H9 (cell line): ENCODE measurements around the gene LRP2. TPM values are rescaled to one million over a fixed set of nuclear protein-coding genes. Genes with fewer than 3 reads are reported as not detected.

Source experiments
- DNase-seq: peaks from one replicate; pipeline ENCODE4 v3.0.0-alpha.2; 2017
- H2AFZ ChIP-seq: one replicate; pipeline ENCODE4 v1.6.1; 2013; ENCODE audit warnings: mild to moderate bottlenecking, low read length, control low read depth, moderate library complexity
- H2AK5ac ChIP-seq: 2 replicates; pipeline ENCODE4 v1.6.1; 2013; ENCODE audit warnings: low read length, control low read depth, mixed read lengths; ENCODE audit not compliant: insufficient read length
- H2BK120ac ChIP-seq: one replicate; pipeline ENCODE4 v1.6.1; 2013; ENCODE audit warnings: low read depth, mild to moderate bottlenecking, low read length, control low read depth, inconsistent platforms; ENCODE audit not compliant: poor library complexity, severe bottlenecking
- H2BK12ac ChIP-seq: 2 replicates; pipeline ENCODE4 v1.6.1; 2013; ENCODE audit warnings: low read length, control low read depth, mixed read lengths, low read depth; ENCODE audit not compliant: insufficient read length
- H2BK15ac ChIP-seq: 2 replicates; pipeline ENCODE4 v1.6.1; 2013; ENCODE audit warnings: low read depth, low read length, control low read depth
- H2BK20ac ChIP-seq: one replicate; pipeline ENCODE4 v1.6.1; 2013; ENCODE audit warnings: low read depth, mild to moderate bottlenecking, low read length, control low read depth, inconsistent platforms; ENCODE audit not compliant: poor library complexity, severe bottlenecking
- H2BK5ac ChIP-seq: 2 replicates; pipeline ENCODE4 v1.6.1; 2013; ENCODE audit warnings: low read length, control low read depth, mixed read lengths; ENCODE audit not compliant: insufficient read length
- H3K14ac ChIP-seq: 2 replicates; pipeline ENCODE4 v1.6.1; 2013; ENCODE audit warnings: low read length, control low read depth; ENCODE audit not compliant: insufficient read depth
- H3K18ac ChIP-seq: 2 replicates; pipeline ENCODE4 v1.6.1; 2013; ENCODE audit warnings: low read depth, mild to moderate bottlenecking, mixed read lengths, low read length, control low read depth; ENCODE audit not compliant: insufficient read length
- H3K23ac ChIP-seq: 2 replicates; pipeline ENCODE4 v1.6.1; 2013; ENCODE audit warnings: low read length, control low read depth, mixed read lengths, low read depth; ENCODE audit not compliant: insufficient read length
- H3K23me2 ChIP-seq: 2 replicates; pipeline ENCODE4 v1.6.1; 2013; ENCODE audit warnings: low read depth, mild to moderate bottlenecking, mixed read lengths, low read length, control low read depth; ENCODE audit not compliant: insufficient read length, poor library complexity, severe bottlenecking
- H3K27ac ChIP-seq: 2 replicates; pipeline ENCODE4 v1.5.1; 2013; ENCODE audit warnings: low read length, control low read depth, mixed read lengths, low read depth; ENCODE audit not compliant: insufficient read length
- H3K27me3 ChIP-seq: 2 replicates; pipeline ENCODE4 v1.6.1; 2013; ENCODE audit warnings: low read length, control low read depth, inconsistent platforms; ENCODE audit not compliant: insufficient read depth
- H3K4ac ChIP-seq: 2 replicates; pipeline ENCODE4 v1.6.1; 2013; ENCODE audit warnings: low read depth, mild to moderate bottlenecking, control low read depth, inconsistent platforms, low read length, moderate library complexity
- H3K4me1 ChIP-seq: 2 replicates; pipeline ENCODE4 v1.6.1; 2013; ENCODE audit warnings: low read length, control low read depth, inconsistent platforms; ENCODE audit not compliant: insufficient read depth
- H3K4me2 ChIP-seq: 2 replicates; pipeline ENCODE4 v1.6.1; 2013; ENCODE audit warnings: low read length, control low read depth, mixed read lengths; ENCODE audit not compliant: insufficient read length, insufficient read depth
- H3K56ac ChIP-seq: 2 replicates; pipeline ENCODE4 v1.6.1; 2013; ENCODE audit warnings: low read depth, mild to moderate bottlenecking, mixed read lengths, low read length, control low read depth; ENCODE audit not compliant: insufficient read length
- H3K79me1 ChIP-seq: 2 replicates; pipeline ENCODE4 v1.6.1; 2013; ENCODE audit warnings: low read depth, mild to moderate bottlenecking, moderate library complexity, low read length, control low read depth, inconsistent platforms; ENCODE audit not compliant: insufficient read depth, poor library complexity, severe bottlenecking
- H3K79me2 ChIP-seq: 2 replicates; pipeline ENCODE4 v1.6.1; 2013; ENCODE audit warnings: low read length, control low read depth, inconsistent platforms; ENCODE audit not compliant: insufficient read depth
- H3K9ac ChIP-seq: 2 replicates; pipeline ENCODE4 v1.6.1; 2013; ENCODE audit warnings: low read length, control low read depth, mixed read lengths; ENCODE audit not compliant: insufficient read length; ENCODE audit errors: extremely low read depth
- H3K9me3 ChIP-seq: one replicate; pipeline ENCODE4 v1.6.1; 2013; ENCODE audit warnings: low read depth, low read length, inconsistent platforms; ENCODE audit not compliant: control insufficient read depth
- H3T11ph ChIP-seq: one replicate; pipeline ENCODE4 v1.6.1; 2013; ENCODE audit warnings: mild to moderate bottlenecking, low read length, control low read depth, inconsistent platforms
- H4K20me1 ChIP-seq: one replicate; pipeline ENCODE4 v1.6.1; 2013; ENCODE audit not compliant: control insufficient read depth, insufficient read length, insufficient read depth
- H4K5ac ChIP-seq: 2 replicates; pipeline ENCODE4 v1.6.1; 2013; ENCODE audit warnings: low read depth, mild to moderate bottlenecking, mixed read lengths, low read length, control low read depth; ENCODE audit not compliant: insufficient read length
- H4K8ac ChIP-seq: replicated peaks from 2 replicates; pipeline ENCODE4 v1.6.1; 2013; ENCODE audit warnings: low read length, control low read depth, mixed read lengths, low read depth; ENCODE audit not compliant: insufficient read length
- H4K91ac ChIP-seq: 2 replicates; pipeline ENCODE4 v1.6.1; 2013; ENCODE audit warnings: low read depth, mild to moderate bottlenecking, moderate library complexity, mixed read lengths, low read length, control low read depth; ENCODE audit not compliant: insufficient read length
- H3K27ac Mint-ChIP-seq, 3 experiments: 2 replicates in 2 of 3; 3 replicates in 1 of 3; pipeline ENCODE4 v1.8.0; 2020 to 2021; ENCODE audit warnings: mixed read lengths in 3 of 3, mild to moderate bottlenecking in 1 of 3, moderate library complexity in 1 of 3
- H3K27me3 Mint-ChIP-seq: 2 replicates; pipeline ENCODE4 v1.8.0; 2021; ENCODE audit warnings: low read depth, mild to moderate bottlenecking, moderate library complexity, mixed read lengths
- H3K36me3 Mint-ChIP-seq, 3 experiments: 2 replicates in 2 of 3; 3 replicates in 1 of 3; pipeline ENCODE4 v1.8.0; 2020 to 2021; ENCODE audit warnings: low read depth in 3 of 3, mixed read lengths in 3 of 3; ENCODE audit not compliant: insufficient read depth in 1 of 3
- H3K4me1 Mint-ChIP-seq, 2 experiments: 2 replicates each; pipeline ENCODE4 v1.8.0; 2020; ENCODE audit warnings: mixed read lengths in 2 of 2
- H3K4me3 Mint-ChIP-seq, 2 experiments: 2 replicates in 1 of 2; 3 replicates in 1 of 2; pipeline ENCODE4 v1.8.0; 2020 to 2021; ENCODE audit warnings: mild to moderate bottlenecking in 2 of 2, mixed read lengths in 2 of 2, moderate library complexity in 1 of 2
- H3K9me3 Mint-ChIP-seq, 2 experiments: 2 replicates in 1 of 2; 3 replicates in 1 of 2; pipeline ENCODE4 v1.8.0; 2020; ENCODE audit warnings: mild to moderate bottlenecking in 2 of 2, mixed read lengths in 2 of 2, moderate library complexity in 1 of 2
- WGBS: extraction: QIAGEN DNeasy Blood & Tissue Kit; methylation state at CpG from one replicate; pipeline ENCODE4 v1.1.7; 2013; ENCODE audit warnings: missing lambda C conversion rate, low lambda C conversion rate, mixed read lengths; ENCODE audit not compliant: insufficient read length; ENCODE audit errors: extremely low coverage; 5-methylcytosine and 5-hydroxymethylcytosine counted together
- total RNA-seq: library from RNA; stranded (reverse); gene quantifications from 2 replicates; pipeline ENCODE4 v1.2.1, GENCODE V29; 2021
- TF ChIP-seq, protein P1 (sequence below): fragments of 200-600 bp; sonication (generic); conservative IDR thresholded peaks from 3 replicates; pipeline ENCODE4 v1.8.0; 2021; ENCODE audit warnings: antibody characterized with exemption, mild to moderate bottlenecking

Gene LRP2
- total RNA-seq, 1 experiment from 2014 or later: 1.4 TPM

- no peak overlapping the region for H3K9ac ChIP-seq
- H2BK20ac ChIP-seq: no peak overlapping the region
- no peak overlapping the region for H3K56ac ChIP-seq
- TF ChIP-seq, protein P1, sequence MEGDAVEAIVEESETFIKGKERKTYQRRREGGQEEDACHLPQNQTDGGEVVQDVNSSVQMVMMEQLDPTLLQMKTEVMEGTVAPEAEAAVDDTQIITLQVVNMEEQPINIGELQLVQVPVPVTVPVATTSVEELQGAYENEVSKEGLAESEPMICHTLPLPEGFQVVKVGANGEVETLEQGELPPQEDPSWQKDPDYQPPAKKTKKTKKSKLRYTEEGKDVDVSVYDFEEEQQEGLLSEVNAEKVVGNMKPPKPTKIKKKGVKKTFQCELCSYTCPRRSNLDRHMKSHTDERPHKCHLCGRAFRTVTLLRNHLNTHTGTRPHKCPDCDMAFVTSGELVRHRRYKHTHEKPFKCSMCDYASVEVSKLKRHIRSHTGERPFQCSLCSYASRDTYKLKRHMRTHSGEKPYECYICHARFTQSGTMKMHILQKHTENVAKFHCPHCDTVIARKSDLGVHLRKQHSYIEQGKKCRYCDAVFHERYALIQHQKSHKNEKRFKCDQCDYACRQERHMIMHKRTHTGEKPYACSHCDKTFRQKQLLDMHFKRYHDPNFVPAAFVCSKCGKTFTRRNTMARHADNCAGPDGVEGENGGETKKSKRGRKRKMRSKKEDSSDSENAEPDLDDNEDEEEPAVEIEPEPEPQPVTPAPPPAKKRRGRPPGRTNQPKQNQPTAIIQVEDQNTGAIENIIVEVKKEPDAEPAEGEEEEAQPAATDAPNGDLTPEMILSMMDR: no peak
- Mint-ChIP-seq H3K4me1 (peaks cover 8 to 12% of the 10 kb centered on the region in 2 experiments), H3K27ac (no peak overlapping the region), H3K36me3 (no peaks in the 10 kb centered on the region), H3K4me3 (no peak overlapping the region), H3K9me3 (no peaks in the 10 kb centered on the region), H3K27me3 (peaks cover 16% of the 10 kb centered on the region)
- H4K8ac ChIP-seq: no peak overlapping the region
- H3T11ph ChIP-seq: no peak overlapping the region
- H4K5ac ChIP-seq: no peak overlapping the region
- H3K27ac ChIP-seq: no peak overlapping the region
- no peaks in the 10 kb centered on the region for H4K20me1 ChIP-seq
- no peak overlapping the region for H2BK120ac ChIP-seq
- H2BK15ac ChIP-seq: no peak overlapping the region
- H3K27me3 ChIP-seq: no peaks in the 10 kb centered on the region
- H2BK12ac ChIP-seq: no peak overlapping the region
- H4K91ac ChIP-seq: no peak overlapping the region
- no peak overlapping the region for H2BK5ac ChIP-seq
- no peaks in the 10 kb centered on the region for H3K79me1 ChIP-seq
- H2AK5ac ChIP-seq: no peak overlapping the region
- H3K4me1 ChIP-seq: 0 out of 2 replicates have a peak, but pooled peaks cover 2% of the 10 kb centered on the region
- H3K23ac ChIP-seq: no peak overlapping the region
- no peaks in the 10 kb centered on the region for H3K23me2 ChIP-seq
- H3K14ac ChIP-seq: no peak overlapping the region
- DNase-seq: no peak
- no peaks in the 10 kb centered on the region for H3K79me2 ChIP-seq
- WGBS: no CpG with 5 or more reads among the region's 2 CpGs
- no peak overlapping the region for H3K4me2 ChIP-seq
- H3K18ac ChIP-seq: no peak overlapping the region
- no peak overlapping the region for H2AFZ ChIP-seq
- no peak overlapping the region for H3K4ac ChIP-seq
- no peaks in the 10 kb centered on the region for H3K9me3 ChIP-seq
Observed at GRCh38 chr2:169106134-169106533, 256.2 kb downstream of the LRP2 start.
